DOHH2 (cell line): Measurements from ENCODE around the gene HECW1.
"Not testable (repeated sequence)": the region's sequence is repeated elsewhere in the genome, so short reads cannot be mapped to it uniquely, and the experiment has no call there.

ENCODE experiments used
- H3F3A ChIP-seq: fragments of 200-600 bp; sonication (generic), shearing (Covaris generic); 2 replicates; pipeline ENCODE4 v1.6.0; 2016; ENCODE audit warnings: antibody characterized with exemption, mild to moderate bottlenecking; ENCODE audit not compliant: control insufficient read depth, insufficient read depth
- H3K27ac ChIP-seq: fragments of 200-600 bp; sonication (generic); 2 replicates; pipeline ENCODE4 v1.5.1; 2014; ENCODE audit warnings: low read depth, mild to moderate bottlenecking, low read length, moderate library complexity
- H3K27me3 ChIP-seq: fragments of 200-600 bp; sonication (generic); 2 replicates; pipeline ENCODE4 v1.6.1; 2014; ENCODE audit warnings: mild to moderate bottlenecking, low read length, mixed read lengths; ENCODE audit not compliant: control insufficient read depth
- H3K36me3 ChIP-seq: fragments of 200-600 bp; sonication (generic); 2 replicates; pipeline ENCODE4 v1.6.1; 2014; ENCODE audit warnings: mild to moderate bottlenecking, low read length, moderate library complexity, mixed read lengths; ENCODE audit not compliant: control insufficient read depth
- H3K4me1 ChIP-seq: fragments of 200-600 bp; sonication (generic); 2 replicates; pipeline ENCODE4 v1.6.1; 2014; ENCODE audit warnings: mild to moderate bottlenecking, low read length, mixed read lengths; ENCODE audit not compliant: control insufficient read depth
- H3K4me2 ChIP-seq: fragments of 200-600 bp; sonication (generic); 2 replicates; pipeline ENCODE4 v1.6.0; 2014; ENCODE audit warnings: mild to moderate bottlenecking, low read length, moderate library complexity
- H3K4me3 ChIP-seq: fragments of 200-600 bp; sonication (generic); 2 replicates; pipeline ENCODE4 v1.5.1; 2014; ENCODE audit warnings: mild to moderate bottlenecking, low read length, mixed read lengths
- H3K79me2 ChIP-seq: fragments of 200-600 bp; sonication (generic); 2 replicates; pipeline ENCODE4 v1.6.1; 2014; ENCODE audit warnings: mild to moderate bottlenecking, low read length, mixed read lengths; ENCODE audit not compliant: control insufficient read depth
- H3K9me2 ChIP-seq: fragments of 200-600 bp; sonication (generic); replicated peaks from 2 replicates; pipeline ENCODE4 v1.6.1; 2014; ENCODE audit warnings: mild to moderate bottlenecking, low read length, mixed read lengths; ENCODE audit not compliant: control insufficient read depth
- H3K9me3 ChIP-seq: fragments of 200-600 bp; sonication (generic); 2 replicates; pipeline ENCODE4 v1.6.1; 2014; ENCODE audit warnings: antibody characterized with exemption, low read length, mixed read lengths; ENCODE audit not compliant: control insufficient read depth, insufficient read depth
- H4K20me1 ChIP-seq: fragments of 200-600 bp; sonication (generic); 2 replicates; pipeline ENCODE4 v1.6.0; 2014; ENCODE audit warnings: low read depth, mild to moderate bottlenecking, antibody characterized with exemption, low read length, moderate library complexity; ENCODE audit not compliant: control insufficient read depth, insufficient read depth
- EZH2phosphoT487 ChIP-seq: fragments of 200-600 bp; sonication (generic); IDR thresholded peaks from 2 replicates; pipeline ENCODE4 v1.6.1; 2017; ENCODE audit warnings: borderline replicate concordance, mild to moderate bottlenecking, antibody characterized with exemption, low read length, moderate library complexity, mixed read lengths
- TF ChIP-seq, protein P1 (sequence below): fragments of 200-600 bp; sonication (generic); IDR thresholded peaks from one replicate; pipeline ENCODE4 v1.5.1; 2014; ENCODE audit warnings: antibody characterized with exemption, mild to moderate bottlenecking, low read depth, low read length; ENCODE audit not compliant: poor library complexity, severe bottlenecking

The HECW1 gene

DNA sequence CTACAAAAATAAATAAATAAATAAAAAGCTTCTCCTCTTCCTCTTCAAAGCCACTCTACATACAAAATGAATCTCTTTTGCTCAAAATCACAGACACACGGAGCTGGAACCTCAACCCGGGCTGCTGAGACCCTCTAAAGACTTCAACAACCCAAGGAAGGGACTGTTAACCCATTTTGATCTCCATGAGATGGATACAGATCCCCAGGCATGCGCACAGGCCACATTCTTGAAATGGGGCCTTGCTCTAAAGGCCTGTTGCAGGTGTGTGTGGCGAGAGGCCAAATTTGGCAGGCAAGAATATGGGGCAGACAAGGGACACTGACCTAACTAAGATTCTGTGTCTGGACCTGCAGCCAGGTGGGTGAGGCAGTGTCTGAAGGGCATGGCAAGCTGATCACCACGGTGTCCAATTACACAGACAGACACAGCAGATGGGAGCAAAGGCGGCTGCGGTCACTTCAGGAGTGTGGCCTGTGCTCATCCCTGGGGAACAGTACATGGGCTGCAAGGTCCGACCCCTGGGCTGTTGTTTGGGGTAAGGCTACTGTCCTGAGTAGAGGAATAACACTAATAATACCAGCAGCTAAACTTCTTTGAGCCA is 219.8 kb downstream of the HECW1 start:
- Histone ChIP-seq H3K27me3 (peaks cover 10% of the 10 kb centered on the region; the same call in 1 of the 2 replicates), H3K36me3 (no peaks in the 10 kb centered on the region), H4K20me1 (no peaks in the 10 kb centered on the region), H3K4me2 (no peak overlapping the region), H3K4me1 (no peaks in the 10 kb centered on the region), H3K9me2 (no peaks in the 10 kb centered on the region), H3K9me3 (no peaks in the 10 kb centered on the region), H3K79me2 (no peaks in the 10 kb centered on the region), H3K4me3 (no peak overlapping the region), H3K27ac (no peak overlapping the region), H3F3A (no peaks in the 10 kb centered on the region)
- TF ChIP-seq, protein P1, sequence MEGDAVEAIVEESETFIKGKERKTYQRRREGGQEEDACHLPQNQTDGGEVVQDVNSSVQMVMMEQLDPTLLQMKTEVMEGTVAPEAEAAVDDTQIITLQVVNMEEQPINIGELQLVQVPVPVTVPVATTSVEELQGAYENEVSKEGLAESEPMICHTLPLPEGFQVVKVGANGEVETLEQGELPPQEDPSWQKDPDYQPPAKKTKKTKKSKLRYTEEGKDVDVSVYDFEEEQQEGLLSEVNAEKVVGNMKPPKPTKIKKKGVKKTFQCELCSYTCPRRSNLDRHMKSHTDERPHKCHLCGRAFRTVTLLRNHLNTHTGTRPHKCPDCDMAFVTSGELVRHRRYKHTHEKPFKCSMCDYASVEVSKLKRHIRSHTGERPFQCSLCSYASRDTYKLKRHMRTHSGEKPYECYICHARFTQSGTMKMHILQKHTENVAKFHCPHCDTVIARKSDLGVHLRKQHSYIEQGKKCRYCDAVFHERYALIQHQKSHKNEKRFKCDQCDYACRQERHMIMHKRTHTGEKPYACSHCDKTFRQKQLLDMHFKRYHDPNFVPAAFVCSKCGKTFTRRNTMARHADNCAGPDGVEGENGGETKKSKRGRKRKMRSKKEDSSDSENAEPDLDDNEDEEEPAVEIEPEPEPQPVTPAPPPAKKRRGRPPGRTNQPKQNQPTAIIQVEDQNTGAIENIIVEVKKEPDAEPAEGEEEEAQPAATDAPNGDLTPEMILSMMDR: no peak
- no peak for TF ChIP-seq EZH2phosphoT487

DNA sequence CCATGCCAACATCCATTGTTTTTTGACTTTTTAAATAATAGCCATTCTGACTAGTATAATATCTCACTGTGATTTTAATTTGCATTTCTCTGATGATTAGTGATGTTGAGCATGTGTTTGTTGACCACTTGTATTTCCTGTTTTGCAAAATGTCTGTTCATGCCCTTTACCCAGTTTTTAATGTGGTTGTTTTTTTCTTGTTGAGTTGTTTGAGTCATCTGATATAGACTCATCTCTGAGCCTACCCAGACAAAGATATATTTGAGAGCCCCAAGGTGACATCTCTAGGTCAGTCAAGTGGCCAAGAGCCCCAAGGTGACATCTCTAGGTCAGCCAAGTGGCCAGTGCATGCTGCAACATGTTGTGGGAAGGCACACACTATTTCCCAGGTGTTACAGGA is 224.7 kb downstream of the HECW1 start:
- no peaks in the 10 kb centered on the region for H3K36me3 ChIP-seq
- no peak overlapping the region for H3K27ac ChIP-seq
- H3F3A ChIP-seq: no peaks in the 10 kb centered on the region
- H3K4me2 ChIP-seq: no peak overlapping the region
- H3K79me2 ChIP-seq: no peaks in the 10 kb centered on the region
- no peak overlapping the region for H3K4me3 ChIP-seq
- H4K20me1 ChIP-seq: no peaks in the 10 kb centered on the region
- H3K9me2 ChIP-seq: no peaks in the 10 kb centered on the region
- H3K4me1 ChIP-seq: no peaks in the 10 kb centered on the region
- H3K27me3 ChIP-seq: peaks cover 10% of the 10 kb centered on the region; the same call in 1 of the 2 replicates
- H3K9me3 ChIP-seq: no peaks in the 10 kb centered on the region
- TF ChIP-seq EZH2phosphoT487: no peak
- TF ChIP-seq, protein P1: no peak

DNA sequence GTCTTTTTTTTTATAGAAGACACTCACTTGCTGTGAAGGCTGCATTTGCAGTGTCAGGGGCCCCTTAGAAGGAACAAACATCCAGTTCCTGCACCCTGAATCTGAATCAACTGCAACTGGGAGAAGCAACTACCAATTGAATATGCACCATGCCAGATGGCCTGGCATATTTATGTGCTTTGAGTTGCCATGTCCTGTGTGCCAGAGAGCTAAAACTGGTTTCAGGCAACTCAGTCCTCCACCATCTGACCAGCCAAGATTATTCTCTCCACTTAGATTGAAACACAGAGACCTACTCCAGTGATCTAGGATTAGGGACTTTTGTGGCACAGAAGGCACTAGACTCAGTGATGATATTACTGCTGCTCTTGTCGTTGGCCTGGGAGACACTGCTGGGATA is 225.4 kb downstream of the HECW1 start:
- no peak overlapping the region for H3K4me2 ChIP-seq
- H3K4me1 ChIP-seq: no peaks in the 10 kb centered on the region
- no peaks in the 10 kb centered on the region for H3K9me3 ChIP-seq
- H3K36me3 ChIP-seq: no peaks in the 10 kb centered on the region
- H3K27ac ChIP-seq: no peak overlapping the region
- no peak for TF ChIP-seq EZH2phosphoT487
- no peaks in the 10 kb centered on the region for H3F3A ChIP-seq
- H3K9me2 ChIP-seq: no peaks in the 10 kb centered on the region
- H4K20me1 ChIP-seq: no peaks in the 10 kb centered on the region
- H3K79me2 ChIP-seq: no peaks in the 10 kb centered on the region
- no peak overlapping the region for H3K4me3 ChIP-seq
- H3K27me3 ChIP-seq: peaks cover 10% of the 10 kb centered on the region; the same call in 1 of the 2 replicates

DNA sequence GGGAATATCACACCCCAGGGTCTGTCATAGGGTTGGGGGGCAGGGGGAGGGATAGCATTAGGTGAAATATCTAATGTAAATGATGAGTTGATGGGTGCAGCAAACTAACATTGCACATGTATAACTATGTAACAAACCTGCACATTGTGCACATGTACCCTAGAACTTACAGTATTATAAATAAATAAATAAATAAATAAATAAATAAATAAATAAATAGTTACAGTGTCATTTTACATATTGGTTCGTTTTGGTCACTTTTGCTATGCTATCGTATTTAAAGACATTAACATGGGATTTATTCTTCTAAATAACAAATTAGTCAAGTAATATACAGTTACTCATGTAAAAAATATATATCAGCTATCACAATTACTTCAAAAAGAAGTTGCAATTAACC is 228.7 kb downstream of the HECW1 start:
- Histone ChIP-seq H3K9me2 (no peaks in the 10 kb centered on the region), H3F3A (no peaks in the 10 kb centered on the region), H3K27ac (no peak overlapping the region), H3K36me3 (no peaks in the 10 kb centered on the region), H3K27me3 (no peaks in the 10 kb centered on the region), H3K4me2 (no peak overlapping the region), H3K79me2 (no peaks in the 10 kb centered on the region), H3K4me3 (no peak overlapping the region), H4K20me1 (no peaks in the 10 kb centered on the region), H3K9me3 (no peaks in the 10 kb centered on the region), H3K4me1 (no peaks in the 10 kb centered on the region)
- TF ChIP-seq EZH2phosphoT487: no peak
- TF ChIP-seq, protein P1: no peak

DNA sequence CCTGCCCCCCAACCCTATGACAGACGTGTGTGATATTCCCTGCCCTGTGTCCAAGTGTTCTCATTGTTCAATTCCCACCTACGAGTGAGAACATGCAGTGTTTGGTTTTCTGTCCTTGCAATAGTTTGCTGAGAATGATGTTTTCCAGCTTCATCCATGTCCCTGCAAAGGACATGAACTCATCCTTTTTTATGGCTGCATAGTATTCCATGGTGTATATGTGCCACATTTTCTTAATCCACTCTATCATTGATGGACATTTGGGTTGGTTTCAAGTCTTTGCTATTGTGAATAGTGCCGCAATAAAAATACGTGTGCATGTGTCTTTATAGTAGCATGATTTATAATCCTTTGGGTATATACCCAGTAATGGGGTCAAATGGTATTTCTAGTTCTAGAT is 231.0 kb downstream of the HECW1 start:
- H3K4me3 ChIP-seq, H3K27ac ChIP-seq, H3K4me2 ChIP-seq, H3K36me3 ChIP-seq, H3K27me3 ChIP-seq, H3K79me2 ChIP-seq, H3F3A ChIP-seq, H4K20me1 ChIP-seq, H3K9me2 ChIP-seq, H3K9me3 ChIP-seq, H3K4me1 ChIP-seq: not testable (repeated sequence)

- H3K9me2 ChIP-seq, H3K4me1 ChIP-seq, H3K27ac ChIP-seq, H3F3A ChIP-seq, H3K4me3 ChIP-seq, H3K4me2 ChIP-seq, H3K9me3 ChIP-seq, H3K27me3 ChIP-seq, H3K36me3 ChIP-seq, H4K20me1 ChIP-seq, H3K79me2 ChIP-seq: not testable (repeated sequence)
Measured at GRCh38 chr7:43345696-43346095, 233.2 kb downstream of the HECW1 start.
